ENCODE data around the gene COBL.

The COBL gene

GRCh38 chr7:51222916-51223315 is 93.7 kb downstream of the COBL start:
- no peak for DNase-seq (ENCODE audit: extremely low read depth, low read depth)
- no peak for TF ChIP-seq CTCF (IDR thresholded peaks at IDR 0.05; ENCODE audit: low read depth, low read length, missing control alignments)
- no peak overlapping the region for H3K4me3 ChIP-seq (replicated peaks; ENCODE audit: low read depth, low read length)

GRCh38 chr7:51220226-51220625 is 96.4 kb downstream of the COBL start:
- DNase-seq (ENCODE audit: extremely low read depth, low read depth): no peak
- TF ChIP-seq CTCF (IDR thresholded peaks at IDR 0.05; ENCODE audit: low read depth, low read length, missing control alignments): no peak
- no peak overlapping the region for H3K4me3 ChIP-seq (replicated peaks; ENCODE audit: low read depth, low read length)

GRCh38 chr7:51219261-51219988 is 97.2 kb downstream of the COBL start:
- DNase-seq (ENCODE audit: extremely low read depth, low read depth): no peak
- no peak for TF ChIP-seq CTCF (IDR thresholded peaks at IDR 0.05; ENCODE audit: low read depth, low read length, missing control alignments)
- H3K4me3 ChIP-seq (replicated peaks; ENCODE audit: low read depth, low read length): no peak overlapping the region

- no peak overlapping the region for H3K4me3 ChIP-seq (replicated peaks; ENCODE audit: low read depth, low read length)
- no peak for TF ChIP-seq CTCF (IDR thresholded peaks at IDR 0.05; ENCODE audit: low read depth, low read length, missing control alignments)
- no peak for DNase-seq (ENCODE audit: extremely low read depth, low read depth)
Measured at GRCh38 chr7:51217804-51218203, 98.8 kb downstream of the COBL start.

- DNase-seq (ENCODE audit: extremely low read depth, low read depth): no peak
- no peak for TF ChIP-seq CTCF (IDR thresholded peaks at IDR 0.05; ENCODE audit: low read depth, low read length, missing control alignments)
- H3K4me3 ChIP-seq (replicated peaks; ENCODE audit: low read depth, low read length): no peak overlapping the region
Measured at GRCh38 chr7:51214098-51214497, 102.5 kb downstream of the COBL start.

- H3K4me3 ChIP-seq (replicated peaks; ENCODE audit: low read depth, low read length): no peak overlapping the region
- DNase-seq (ENCODE audit: extremely low read depth, low read depth): no peak
- no peak for TF ChIP-seq CTCF (IDR thresholded peaks at IDR 0.05; ENCODE audit: low read depth, low read length, missing control alignments)
Measured at GRCh38 chr7:51213618-51214017, 103.0 kb downstream of the COBL start.

GRCh38 chr7:51210766-51211165 is 105.8 kb downstream of the COBL start:
- no peak overlapping the region for H3K4me3 ChIP-seq (replicated peaks; ENCODE audit: low read depth, low read length)
- DNase-seq (ENCODE audit: extremely low read depth, low read depth): no peak
- TF ChIP-seq CTCF (IDR thresholded peaks at IDR 0.05; ENCODE audit: low read depth, low read length, missing control alignments): no peak

All from HFF-Myc (cell line).